ENCODE results near the gene RENBP.

The RENBP gene

GRCh38 chrX:153953892-153954557 lies 9.6 kb upstream of the RENBP start:
- DNase-seq (ENCODE audit: low spot score): no peak

GRCh38 chrX:153953342-153953830 lies 8.9 kb upstream of the RENBP start:
- peak; percentile 58 for DNase-seq (ENCODE audit: low spot score)

GRCh38 chrX:153952373-153953026 lies 8.1 kb upstream of the RENBP start:
- DNase-seq (ENCODE audit: low spot score): no peak

- no peak for DNase-seq (ENCODE audit: low spot score)
Observed at GRCh38 chrX:153951683-153952372, 7.4 kb upstream of the RENBP start.

- DNase-seq (ENCODE audit: low spot score): no peak
Observed at GRCh38 chrX:153950127-153950526, 5.7 kb upstream of the RENBP start.

GRCh38 chrX:153948847-153949805 lies 4.7 kb upstream of the RENBP start:
- DNase-seq (ENCODE audit: low spot score): no peak

- DNase-seq (ENCODE audit: low spot score): no peak
Observed at GRCh38 chrX:153948002-153948466, 3.6 kb upstream of the RENBP start.

GRCh38 chrX:153947009-153947769 lies 2.7 kb upstream of the RENBP start:
- peak; percentile 86 for DNase-seq (ENCODE audit: low spot score)

GRCh38 chrX:153945956-153946943 lies 1.8 kb upstream of the RENBP start:
- DNase-seq (ENCODE audit: low spot score): no peak

GRCh38 chrX:153944800-153945150 lies 332 bp upstream of the RENBP start:
- DNase-seq (ENCODE audit: low spot score): no peak

- DNase-seq (ENCODE audit: low spot score): no peak
Observed at GRCh38 chrX:153941336-153942252, 2.8 kb downstream of the RENBP start.

- no peak for DNase-seq (ENCODE audit: low spot score)
Observed at GRCh38 chrX:153939573-153939972, 4.9 kb downstream of the RENBP start.

- DNase-seq (ENCODE audit: low spot score): no peak
Observed at GRCh38 chrX:153938226-153938786, 6.1 kb downstream of the RENBP start.

- DNase-seq (ENCODE audit: low spot score): no peak
Observed at GRCh38 chrX:153937056-153937455, 7.4 kb downstream of the RENBP start.

- no peak for DNase-seq (ENCODE audit: low spot score)
Observed at GRCh38 chrX:153935326-153935851, 9.1 kb downstream of the RENBP start.

- DNase-seq (ENCODE audit: low spot score): peak; percentile 60
Observed at GRCh38 chrX:153934762-153935325, 9.6 kb downstream of the RENBP start, which contains the start of gene NAA10. Gene NAA10, minus strand, starts transcription at chrX:153935037. Its CDS starts 133 bp downstream, at chrX:153934904.

- DNase-seq (ENCODE audit: low spot score): no peak
Observed at GRCh38 chrX:153934148-153934761, 10.2 kb downstream of the RENBP start.

Data from NAMALWA (cell line).